HG02885 (cell line): ENCODE measurements around the gene MARF1.

Experiments used
- ATAC-seq: cut with Tn5 transposase; IDR thresholded peaks from one replicate; pipeline ENCODE4 v1.9.1; 2021; ENCODE audit warnings: mild to moderate bottlenecking; ENCODE audit not compliant: unreplicated experiment, poor library complexity

MARF1 gene

DNA sequence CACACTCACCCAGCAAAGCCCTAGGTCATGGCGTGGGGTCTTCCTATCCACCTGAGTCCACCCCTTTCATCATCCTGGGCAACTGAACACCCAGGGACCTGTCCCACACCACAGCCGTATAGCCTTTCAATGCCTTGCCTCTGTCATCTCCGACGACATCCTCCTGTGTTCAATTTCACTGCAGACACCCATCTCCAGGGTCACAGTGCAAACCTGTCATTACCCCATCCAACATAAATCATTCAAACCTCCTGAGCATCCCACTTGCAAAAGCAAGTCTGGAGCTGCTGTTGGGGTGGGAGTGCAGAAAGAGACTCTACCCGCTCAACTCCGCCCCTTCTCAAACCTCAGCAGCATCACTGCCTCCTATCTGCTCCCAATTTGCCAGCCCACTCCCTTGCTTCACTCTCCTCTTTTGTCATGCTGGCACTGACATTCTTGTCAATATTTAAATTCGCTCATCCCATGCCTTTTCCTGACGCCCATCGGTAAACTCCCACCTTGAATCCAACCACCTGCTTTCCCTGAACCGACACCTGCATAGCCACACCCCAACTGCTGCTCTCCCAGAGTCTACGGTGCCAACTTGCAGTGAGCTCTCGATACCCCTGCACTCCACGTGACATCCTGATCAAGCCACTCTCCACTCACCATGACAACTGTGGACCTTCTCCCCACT, 37.0 kb downstream of the MARF1 start:
- ATAC-seq, result no peak

DNA sequence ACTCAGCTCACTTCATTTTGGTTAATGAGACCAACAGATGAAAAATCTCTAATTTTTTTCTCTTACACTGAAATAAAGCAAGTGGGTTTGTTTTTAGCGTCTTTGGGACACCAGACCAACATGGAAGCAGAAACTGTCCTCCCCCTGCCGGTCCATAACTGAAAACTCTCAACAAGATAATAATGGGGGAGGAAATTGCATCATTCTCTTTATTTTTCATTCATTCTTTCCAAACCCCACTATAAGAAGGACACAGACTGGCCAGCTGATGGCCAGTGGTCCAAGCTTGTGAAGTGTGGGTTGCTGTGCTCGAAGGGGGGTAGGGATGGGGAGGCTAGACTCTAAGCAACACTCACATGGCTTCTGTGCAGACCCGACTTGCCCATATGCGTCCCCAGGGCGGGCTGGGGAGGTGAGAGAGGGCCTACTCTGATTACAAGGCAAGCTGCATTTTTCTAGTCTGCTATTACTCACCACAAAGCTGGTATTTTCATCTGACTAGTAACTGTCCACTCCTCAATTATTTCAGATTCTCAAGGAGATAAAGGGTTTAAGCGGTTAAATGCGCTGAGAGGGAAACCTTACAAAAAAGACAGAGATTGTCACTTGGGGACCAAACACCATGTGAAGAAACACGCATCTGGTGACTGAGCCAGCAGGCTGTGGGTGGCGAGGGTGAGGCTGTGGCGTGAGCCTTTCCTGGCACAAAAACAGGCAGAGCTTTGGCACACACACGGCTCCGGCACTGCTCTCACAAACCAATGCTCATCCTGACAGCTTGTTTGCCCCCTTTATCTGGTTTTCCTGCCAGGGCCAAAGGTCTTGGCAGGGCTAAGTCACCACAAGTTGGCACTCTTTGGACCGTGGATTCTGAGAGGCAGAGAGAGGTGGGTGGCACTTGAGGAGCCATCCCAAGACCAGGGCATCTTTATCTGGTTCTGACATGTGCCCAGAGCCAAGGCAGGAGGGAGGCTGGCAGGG, 38.2 kb downstream of the MARF1 start:
- ATAC-seq, result no peak

- ATAC-seq, result no peak
Observed at GRCh38 chr16:15602285-15603044, 40.5 kb downstream of the MARF1 start.

GRCh38 chr16:15601212-15601879, 41.6 kb downstream of the MARF1 start:
- ATAC-seq, result no peak

- no peak for ATAC-seq
Observed at GRCh38 chr16:15599303-15600070, 43.5 kb downstream of the MARF1 start.

- no peak for ATAC-seq
Observed at GRCh38 chr16:15598648-15599190, 44.2 kb downstream of the MARF1 start.

- no peak for ATAC-seq
Observed at GRCh38 chr16:15597822-15598647, 44.9 kb downstream of the MARF1 start.

DNA sequence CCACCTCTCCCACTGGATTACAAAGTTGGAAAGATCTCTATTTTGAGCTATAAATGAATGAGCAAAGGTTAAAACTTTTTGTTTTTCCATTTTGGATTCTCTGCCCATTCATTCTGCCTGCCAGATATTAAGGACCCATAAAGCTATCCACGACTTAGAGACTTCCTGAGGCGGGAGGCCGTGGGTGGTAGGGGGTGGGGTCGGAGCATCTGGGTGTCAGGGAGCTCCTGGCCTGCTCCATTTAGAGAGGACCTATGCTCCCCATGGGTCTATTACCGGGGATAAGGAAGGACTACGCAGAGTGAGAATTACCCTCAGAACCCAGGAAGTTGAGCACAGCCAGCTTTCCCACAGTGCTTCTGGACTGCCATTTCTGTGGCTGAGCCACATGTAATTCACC, 45.8 kb downstream of the MARF1 start:
- ATAC-seq, result no peak

- ATAC-seq, result no peak
Observed at GRCh38 chr16:15594711-15595320, 48.1 kb downstream of the MARF1 start.

DNA sequence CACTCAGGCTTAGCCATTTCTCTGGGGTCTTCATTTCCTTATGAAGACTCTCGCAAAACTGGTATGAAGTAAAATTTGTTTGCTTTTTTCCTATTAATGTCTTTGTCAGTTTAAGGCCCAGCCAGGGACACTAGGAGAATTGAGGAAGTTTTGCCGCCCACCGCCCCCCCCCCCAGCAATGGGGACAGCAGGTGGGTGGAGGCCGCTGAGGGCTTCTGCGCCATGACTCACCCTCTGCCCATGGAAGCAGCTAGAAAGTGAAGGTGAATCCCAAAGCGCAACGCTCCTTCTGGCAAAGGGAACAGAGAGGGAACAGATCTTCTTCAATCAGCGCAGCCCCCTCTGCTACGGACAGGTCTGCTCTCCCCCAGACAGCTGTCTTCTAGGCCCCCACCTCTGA, 49.7 kb downstream of the MARF1 start:
- no peak for ATAC-seq

DNA sequence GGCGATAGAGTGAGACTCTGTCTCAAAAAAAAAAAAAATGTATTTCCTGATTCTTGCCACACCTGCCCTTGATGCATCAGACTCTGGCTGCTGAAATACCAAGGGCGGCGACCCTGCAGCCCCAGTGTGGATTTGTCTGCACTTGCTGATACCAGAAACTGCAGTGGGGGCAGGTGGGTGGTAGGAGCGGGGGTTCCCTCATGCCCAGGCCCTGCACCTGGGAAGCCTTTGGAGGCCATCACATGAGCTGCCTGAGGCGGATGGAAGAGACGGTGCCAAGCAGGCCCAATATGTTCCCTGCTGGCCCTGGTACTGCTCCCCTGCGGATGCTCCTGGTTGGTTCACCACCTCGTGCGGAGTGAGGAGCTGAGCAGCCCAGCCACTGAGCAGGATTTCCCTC, 50.6 kb downstream of the MARF1 start:
- no peak for ATAC-seq

DNA sequence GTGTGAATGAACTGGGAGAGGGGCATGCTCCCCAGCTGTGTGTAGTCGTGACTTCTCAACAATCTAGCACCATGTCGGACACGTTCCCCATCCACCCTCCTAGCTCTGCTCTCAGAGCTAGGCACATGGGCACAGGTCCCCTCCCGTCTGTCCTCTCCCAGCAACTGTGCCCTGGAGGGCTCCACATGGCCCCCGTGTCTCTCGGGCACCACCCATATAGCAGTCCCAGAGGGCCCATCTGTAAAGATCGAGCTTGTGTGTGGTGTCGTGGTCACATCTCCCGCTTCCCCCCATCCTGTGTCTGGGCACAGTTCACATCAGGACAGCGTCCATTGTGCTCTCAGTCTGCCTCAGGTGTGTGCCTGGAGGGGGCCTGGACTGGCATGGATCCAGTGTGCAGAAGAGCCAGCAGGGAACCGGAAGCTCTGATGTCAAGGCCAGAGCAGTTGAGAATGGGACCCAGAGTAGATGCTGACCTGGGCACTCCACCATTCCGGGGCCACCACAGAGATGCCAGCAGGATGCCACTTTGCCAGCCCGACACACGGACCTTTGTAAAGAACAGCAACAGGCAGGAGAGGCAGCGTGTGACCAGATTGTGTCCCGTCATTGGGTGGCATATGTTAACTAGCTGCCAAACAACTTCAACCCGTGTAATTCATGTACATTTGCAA, 55.7 kb downstream of the MARF1 start:
- ATAC-seq, result no peak

DNA sequence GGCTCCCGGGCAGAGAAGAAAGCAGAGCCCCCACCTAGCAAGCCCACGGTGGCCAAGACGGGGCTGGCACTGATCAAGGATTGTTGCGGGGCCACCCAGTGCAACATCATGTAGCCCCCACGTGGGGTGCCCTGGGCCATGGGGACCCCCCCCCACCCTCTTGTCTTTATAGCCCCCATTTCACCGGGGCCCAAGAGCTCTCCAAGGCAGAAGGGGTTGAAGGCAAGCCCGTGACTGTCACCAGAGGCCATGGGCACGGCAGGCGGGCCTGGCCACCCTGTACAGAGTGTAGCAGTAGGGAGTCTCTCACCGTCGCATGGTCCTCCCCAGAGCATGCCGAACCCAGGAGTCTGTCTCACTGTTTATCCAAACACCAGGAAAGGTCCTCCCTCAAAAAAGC, 56.2 kb downstream of the MARF1 start:
- no peak for ATAC-seq

- no peak for ATAC-seq
Observed at GRCh38 chr16:15585956-15586355, 57.0 kb downstream of the MARF1 start.

GRCh38 chr16:15583526-15583925, 59.4 kb downstream of the MARF1 start:
- ATAC-seq, result no peak

GRCh38 chr16:15581127-15581815, 61.7 kb downstream of the MARF1 start:
- no peak for ATAC-seq

DNA sequence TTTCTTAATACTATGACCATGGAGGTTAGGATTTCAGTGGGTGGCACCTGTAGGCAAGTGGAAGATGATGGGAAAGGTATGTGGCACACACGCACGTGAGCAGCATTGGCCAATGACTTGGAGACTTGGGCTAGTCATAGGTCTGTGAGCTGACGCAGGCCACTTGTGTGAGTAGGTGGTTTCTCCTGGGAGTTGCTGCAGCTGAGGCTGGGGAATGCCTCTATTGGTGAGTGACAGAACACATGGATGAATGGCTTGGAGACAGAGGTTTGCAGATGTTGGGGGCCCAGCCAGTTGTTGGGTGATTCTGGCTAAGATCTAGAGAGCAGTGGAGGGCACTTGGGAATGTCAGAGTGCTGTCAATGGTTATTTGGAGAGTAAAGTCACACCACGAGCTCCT, 64.1 kb downstream of the MARF1 start:
- no peak for ATAC-seq
